ENCODE data around the gene CEP63.

Gene CEP63

DNA sequence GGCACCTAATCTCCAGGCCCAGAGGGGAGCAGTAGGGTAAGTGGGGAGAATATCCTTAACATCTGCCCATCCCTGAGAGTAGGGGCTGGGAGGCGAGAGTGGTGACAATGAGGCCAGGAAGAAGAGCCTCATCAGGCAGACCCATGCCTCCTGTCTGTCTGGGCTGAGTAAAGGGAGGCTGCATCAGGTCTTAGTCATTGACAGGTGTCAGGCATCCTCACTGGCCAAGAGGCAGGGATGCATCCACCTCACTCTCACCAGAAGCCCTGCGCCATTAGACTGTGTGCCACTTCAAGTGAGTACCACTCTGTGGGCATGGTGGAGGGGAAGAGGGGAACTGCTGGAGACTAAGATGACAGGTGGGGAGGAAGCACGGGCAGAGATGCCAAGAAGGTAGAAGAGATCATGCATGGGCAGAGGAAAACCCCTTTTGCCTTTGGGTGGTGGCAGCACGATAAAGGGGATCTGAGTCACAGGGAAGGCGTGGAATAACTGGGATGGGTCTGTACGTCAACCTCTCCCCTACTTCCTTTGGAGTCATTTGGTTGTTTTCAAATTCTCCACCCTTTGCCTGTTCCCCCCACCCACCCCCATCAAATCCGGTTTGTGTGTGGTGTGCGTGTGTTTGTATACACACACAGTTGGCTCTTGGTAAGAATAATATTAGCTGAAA is 14.2 kb upstream of the CEP63 start:
- DNase-seq = no peak

DNA sequence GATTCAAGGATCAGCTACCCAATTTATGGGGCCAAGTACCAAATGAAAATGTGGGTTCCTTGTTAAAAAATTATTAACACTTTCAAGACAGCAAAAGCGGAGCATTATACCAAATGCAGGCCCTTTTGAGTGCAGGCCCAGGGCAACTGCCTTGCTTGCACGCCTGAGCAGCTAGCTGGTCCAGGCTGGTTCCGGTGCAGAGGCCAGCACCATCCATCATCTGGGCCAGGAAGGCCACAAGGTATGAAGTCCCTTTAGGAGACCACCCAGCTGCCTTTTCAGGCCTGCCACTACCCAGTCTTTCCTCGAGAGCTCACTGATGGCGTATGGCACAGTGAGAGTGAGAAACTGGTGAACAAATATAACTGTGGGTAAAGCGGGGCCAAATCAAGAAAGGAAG is 13.0 kb upstream of the CEP63 start:
- no peak for DNase-seq

DNA sequence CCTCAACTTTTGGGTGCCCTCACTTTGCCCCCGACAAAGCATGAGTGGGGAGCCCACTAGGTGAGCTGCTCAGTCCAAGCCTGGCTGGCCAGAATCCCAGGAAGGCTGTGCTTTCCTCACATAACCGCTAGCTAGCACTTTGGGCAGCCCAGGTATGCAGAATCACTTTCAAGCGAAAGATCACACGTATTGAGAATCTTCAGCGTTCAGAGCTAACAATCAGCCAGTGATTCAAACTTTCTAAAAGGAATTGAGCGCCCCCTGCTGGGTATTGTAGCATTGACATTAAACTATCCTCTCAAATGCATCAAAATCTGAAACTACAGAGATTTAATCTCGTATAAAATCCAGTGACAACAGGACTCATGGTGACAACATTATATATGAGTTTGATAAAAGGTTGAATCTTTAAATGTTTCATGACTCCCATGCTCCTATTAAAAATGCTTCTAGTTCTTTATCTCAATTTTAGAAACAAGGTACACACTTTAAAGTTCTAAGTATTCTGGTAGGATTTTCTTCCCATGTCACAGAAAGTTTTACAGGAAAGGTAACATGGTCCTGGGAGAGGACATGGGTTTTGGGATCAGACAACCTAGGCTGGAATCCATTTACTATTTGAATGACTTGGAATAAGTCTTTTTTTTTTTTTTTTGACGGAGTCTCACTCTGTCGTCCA is 11.8 kb upstream of the CEP63 start:
- DNase-seq = peak; percentile 76

DNA sequence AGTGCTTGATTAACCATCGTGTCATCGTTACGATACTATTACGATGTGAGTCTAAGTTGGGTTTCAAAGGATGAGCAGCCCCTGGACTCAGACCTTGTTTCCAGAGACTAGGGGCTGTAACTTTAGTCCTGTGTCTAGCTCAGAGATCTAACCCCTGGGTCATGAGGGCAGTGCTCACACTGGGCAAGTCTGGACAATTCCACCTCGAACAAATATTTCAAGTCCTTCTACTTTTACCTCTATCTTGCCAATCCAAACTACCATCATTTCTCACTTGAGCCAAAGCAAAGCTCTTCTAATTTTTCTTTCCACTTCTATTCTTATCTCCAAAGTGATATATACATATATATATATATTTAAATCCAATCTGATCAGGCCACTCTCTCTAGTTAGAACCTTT is 10.9 kb upstream of the CEP63 start:
- DNase-seq = no peak

DNA sequence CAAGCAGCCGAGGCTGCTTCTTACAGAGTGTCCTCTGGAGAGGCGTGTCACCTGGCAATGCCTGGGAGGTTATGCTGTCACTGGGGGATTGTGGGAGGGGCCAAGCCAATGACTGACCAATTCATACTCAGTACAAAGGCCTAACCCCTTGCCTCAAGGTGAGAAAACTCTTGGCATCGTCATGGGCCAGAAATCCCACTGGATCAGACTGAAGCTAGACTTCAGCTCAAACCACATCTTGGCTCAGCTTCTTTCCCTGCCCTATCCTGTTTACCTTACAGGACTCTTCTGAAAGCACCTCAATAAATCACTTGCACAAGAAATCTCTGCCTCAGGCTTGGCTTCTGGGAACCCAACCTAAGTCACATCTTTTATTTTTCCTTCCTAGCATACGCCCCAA is 9.6 kb upstream of the CEP63 start:
- DNase-seq = no peak

DNA sequence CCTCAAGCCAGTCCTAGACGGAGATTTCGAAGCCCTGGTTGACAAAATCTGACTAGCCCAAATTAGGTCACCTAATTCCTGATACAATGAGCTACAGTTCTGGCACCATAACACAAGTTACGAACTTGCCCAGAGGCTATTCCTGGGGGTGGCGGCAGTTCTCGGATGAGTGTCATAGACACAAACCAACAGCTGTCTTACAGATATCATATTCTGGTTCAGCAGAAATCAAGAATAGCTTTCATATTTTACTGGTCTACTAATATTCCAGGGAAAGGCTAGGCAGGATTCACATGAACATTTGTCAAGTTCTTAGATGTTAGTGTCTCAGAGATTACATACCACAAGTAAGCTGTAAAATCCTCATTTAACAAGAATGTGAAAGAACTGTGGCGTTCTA is 8.9 kb upstream of the CEP63 start:
- no peak for DNase-seq

DNA sequence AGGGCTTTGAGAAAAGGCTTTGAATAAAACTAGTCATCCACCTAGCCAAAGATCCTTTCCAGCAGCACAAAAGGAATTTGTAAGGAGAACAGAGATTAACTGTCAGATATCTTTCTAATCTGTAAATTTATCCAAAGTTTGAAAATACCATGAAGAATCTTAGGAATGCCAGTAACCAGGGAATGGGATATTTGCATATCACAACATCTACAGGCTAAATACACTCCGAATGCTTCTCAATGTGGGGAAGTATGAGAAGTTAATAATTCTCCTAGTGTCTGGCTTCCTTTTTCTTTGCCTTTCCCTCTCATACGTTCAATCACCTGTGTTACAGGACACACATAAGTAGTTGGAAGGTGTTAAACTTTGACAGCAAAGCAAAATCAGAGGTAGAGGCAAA is 7.9 kb upstream of the CEP63 start:
- no peak for DNase-seq

DNA sequence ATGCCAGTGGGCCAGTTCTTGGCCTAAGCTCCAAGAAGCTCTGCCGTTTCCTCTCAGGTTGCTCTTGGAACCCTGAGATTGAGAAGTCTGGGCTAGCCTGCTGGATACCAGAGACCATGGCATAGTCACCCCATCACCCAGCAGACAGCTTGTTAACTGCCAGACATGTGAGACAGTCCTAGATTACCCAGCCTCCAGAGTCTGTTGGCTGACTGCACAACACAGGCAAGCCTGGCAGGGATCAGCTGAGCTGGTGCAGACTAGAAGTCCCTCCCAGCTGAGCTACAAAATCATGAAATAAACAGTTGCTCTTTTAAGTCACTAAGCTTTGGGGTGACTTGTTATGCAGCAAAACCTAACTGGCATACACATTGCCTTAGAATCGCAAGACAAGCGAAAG is 5.3 kb upstream of the CEP63 start:
- DNase-seq = no peak

DNA sequence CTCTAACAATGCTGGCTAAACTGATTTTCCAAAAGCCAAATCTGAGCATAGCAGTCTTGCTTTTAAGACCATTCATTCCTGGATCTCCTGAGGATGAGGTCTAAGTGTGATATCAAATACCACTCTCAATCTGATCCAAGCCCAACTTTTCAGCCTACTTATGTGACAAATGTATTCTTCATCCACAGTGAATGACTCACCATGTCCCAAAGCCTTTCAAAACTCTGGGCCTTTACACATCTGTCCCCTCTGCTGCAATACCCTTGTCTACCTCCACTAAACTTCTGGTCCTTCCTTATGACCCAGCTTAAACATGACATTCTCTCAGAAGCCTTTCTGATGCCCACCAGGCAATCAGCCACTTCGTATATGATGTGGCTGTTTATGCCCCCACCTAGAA is 4.7 kb upstream of the CEP63 start:
- no peak for DNase-seq

DNA sequence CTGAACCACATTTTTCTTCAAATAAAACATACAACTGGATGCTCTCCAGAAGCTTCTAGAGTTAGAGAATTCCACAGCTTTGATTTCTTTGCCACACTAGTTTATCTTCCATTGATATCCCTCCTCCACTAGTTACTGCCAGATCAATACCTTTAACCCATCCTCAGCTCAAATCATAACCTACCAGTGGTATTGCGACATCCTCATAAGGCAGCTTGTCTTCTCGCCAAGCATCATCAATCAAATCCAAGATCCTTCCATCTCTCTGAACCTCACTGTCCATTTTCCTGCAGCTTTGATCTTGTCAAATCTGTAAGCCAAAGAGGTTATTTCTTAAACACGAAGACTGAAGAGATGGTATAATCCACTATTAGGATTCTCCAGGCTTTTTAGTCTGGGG is 3.2 kb upstream of the CEP63 start:
- DNase-seq = no peak

DNA sequence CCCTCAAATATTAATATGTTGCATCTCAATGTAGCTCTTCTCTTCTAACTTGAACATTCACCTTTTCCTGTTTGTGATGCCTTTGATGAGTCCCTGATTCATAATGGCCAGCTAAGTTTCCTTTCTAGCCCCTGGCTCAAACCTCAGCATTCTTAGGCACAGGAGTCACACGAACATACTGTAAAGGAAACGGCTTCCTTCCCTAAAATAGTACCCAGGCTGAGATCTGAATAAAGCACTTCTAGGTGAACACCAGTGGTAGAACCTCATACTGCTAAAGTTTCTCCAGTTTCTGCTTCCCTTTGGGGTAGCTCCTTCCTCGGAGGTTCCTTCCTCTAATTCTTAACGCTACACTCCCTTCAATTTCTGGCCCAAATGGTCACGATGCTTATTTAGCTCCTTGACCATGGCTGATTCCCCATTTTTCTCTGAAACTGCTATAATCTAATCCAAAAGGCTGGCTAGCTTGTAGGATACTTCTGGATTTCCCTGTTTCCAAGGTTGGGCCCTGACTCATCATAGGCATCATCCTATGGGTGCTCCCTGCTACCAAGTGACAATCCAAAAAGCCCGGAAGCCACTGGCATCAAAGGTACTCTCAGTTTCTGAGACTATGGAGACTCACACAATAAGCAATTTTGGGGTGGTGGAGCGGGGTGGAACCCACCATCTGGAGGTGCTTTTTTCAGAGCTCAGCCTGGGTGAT is 2.5 kb upstream of the CEP63 start:
- DNase-seq = no peak

DNA sequence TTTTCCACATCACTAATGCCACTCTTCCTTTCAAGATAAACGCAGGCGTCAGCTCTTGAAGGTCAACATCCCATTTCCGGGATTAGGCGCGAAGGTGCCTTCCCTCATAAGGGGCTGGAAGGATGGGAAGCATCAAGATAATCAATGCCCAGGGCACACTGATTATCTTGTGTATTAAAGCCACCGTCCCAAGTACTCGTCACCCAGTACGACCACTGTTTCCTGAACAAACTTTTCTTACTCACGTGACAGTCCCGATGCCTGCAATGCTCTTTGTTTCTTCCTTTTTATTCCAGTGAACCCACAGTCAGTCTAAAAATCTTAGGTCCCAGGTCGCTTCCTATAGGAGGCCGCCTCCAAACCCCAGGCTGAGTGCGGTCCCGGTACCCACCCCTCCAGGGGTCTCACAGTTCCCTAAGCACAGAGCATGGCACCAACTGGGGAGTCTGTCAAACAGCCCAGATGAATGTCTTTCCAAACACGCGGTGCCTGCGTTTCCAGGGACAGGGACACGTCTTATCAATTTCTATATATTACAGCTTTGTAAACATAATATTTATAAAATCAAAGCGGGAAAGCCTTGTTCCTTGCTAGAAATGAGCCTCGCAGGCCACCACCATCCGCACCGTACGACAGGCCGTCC is 661 bp upstream of the CEP63 start:
- DNase-seq = no peak

DNA sequence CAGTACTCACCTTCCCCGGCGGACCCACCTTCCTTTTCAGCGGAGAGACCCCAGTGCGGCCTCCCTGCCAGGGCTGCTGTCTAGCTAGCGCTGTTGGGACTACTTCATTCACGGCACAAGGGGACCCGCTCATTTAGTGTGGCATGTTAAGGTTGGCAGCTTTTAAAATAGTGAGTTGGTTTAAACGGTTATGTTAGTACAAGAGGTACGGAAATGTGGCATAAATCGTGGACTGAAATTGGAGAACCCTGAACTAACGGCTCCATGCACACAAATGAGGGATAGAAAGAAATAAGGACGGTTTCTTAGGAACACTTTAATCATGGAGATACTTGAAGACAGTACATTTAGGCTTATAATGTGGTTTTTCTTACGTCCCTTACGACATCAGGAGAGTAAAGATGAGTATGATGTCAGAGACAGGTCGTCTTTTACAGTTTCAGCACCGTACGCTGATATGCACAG is 752 bp downstream of the CEP63 start:
- DNase-seq = no peak

DNA sequence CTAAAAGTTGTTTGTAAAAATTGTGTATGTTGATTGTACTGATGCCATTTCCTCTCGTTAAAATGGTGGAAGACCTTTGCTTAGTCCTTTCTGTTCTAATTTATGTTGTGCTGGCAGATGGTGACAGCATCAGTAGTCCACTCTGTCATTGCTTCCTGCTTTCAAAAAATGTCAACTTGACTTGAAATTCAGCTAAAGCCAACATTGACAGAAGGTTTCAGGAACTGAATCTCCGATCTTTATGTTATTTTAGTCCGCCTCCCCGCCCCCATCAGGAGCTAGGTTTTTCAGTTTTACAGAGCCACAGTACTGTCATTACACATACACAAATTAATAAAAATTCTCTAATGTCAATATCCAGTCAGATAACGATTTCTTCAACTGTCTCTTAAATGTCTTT is 1.5 kb downstream of the CEP63 start:
- DNase-seq = no peak

DNA sequence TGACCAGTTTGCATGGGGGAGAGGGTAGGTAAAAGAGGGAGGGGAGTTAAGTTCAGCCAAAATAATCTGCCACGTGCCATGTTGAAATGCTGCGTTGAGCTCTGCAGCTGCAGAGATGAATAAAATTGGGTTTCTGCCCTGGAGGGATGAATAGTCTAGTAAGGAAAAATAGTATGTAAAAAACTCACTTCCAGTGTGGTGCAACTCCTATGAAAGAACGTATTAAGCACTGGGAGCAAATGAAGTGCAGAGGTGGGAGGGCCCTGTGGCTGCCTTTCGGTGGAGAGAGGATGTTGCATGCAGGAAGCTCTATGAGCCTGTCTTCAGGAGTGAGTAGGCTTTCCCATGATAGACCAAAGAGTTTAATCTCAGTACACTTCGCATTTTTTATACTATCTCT is 8.6 kb downstream of the CEP63 start:
- no peak for DNase-seq

DNA sequence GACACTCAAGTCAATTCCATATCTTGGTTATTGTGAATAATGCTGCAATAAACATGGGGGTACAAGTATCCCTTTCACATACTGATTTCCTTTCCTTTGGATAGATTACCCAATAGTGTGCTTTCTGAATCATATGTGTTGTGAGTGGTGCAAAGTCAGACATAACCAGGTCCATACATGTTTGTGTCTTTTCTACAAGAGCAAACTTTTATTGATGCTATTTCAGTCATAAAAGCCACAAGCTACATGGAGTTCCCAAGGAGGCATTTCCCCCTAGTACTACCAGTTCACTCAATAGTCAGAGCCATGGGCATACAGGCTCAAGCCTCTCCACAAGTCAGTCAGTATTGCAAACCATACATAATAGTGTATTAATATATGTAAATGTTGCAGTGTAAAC is 10.1 kb downstream of the CEP63 start:
- no peak for DNase-seq

DNA sequence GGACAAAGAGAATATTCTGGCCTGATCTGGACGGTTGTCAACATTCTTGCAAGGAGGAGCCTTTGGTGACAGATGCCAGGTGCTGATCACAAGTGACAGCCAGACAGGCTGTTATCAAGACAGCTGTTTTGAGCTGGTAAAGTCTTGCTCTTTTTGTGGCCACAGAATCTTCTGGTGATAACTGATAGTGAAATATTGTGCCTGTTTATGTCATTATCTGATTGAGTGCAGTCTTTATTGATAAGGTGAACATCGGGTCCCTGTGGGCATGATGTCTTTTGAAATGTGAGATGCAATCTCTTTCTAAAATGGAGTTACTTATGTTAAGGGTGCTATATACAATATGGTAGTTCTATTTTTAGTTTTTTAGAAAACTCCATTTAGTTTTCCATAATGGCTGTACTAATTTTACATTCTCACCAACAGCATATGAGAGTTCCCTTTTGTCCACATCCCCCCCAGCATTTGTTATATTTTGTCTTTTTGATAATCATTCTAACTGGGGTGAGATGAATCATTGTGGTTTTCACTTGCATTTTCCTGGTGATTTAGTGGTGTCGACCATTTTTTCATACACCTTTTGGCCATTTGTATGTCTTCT is 10.7 kb downstream of the CEP63 start:
- no peak for DNase-seq

DNA sequence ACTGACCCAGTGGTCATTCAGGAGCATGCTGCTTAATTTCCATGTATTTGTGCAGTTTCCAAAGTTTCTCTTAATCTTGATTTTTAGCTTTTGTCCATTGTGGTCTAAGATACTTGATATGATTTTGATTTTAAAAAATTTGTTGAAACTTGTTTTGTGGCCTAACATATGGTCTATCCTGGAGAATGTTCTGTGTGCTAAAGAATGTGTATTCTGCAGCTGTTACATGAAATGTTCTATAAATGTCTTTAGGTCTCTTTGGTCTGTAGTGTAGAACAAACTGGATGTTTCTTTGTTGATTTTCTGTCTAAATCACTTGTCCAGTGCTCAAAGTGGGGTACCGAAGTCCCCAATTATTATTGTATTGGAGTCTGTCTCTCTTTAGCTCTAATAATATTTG is 17.4 kb downstream of the CEP63 start:
- DNase-seq = no peak

DNA sequence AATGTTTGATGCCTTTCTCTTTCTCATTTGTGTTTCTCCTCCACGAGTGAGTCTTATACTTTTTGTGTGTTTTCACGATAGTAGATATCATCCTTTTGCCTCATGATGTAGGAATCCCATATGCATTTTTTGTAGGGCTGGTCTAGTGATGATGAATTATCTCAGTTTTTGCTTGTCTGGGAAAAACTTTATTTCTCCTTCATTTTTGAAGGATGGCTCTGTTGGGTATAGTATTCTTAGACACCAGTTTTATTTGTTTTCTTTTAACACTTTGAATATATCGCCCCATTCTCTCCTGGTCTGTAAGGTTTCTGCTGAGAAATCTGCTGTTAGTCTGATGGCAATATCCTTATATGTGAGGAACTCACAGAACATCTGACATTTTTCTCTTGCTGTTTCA is 18.3 kb downstream of the CEP63 start:
- no peak for DNase-seq

DNA sequence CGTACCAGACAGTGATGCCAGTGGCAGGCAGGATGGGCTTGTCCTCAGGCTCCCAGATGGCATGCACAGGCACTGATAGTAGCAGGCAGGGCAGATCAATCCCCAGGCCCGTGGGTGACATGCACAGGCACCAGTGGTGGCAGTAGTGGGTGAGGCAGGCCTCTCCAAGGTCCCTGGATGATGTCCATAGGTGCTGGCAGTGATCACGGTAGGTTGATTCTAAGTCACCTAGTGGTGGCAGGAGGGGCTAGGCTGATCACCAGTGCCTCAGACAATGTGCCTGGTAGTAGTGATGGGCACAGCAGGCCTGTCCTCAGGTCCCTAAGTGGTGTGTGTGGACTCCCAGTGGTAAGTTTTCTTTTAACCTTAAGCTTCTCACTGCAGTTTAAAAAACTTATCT is 19.6 kb downstream of the CEP63 start:
- DNase-seq = no peak

DNA sequence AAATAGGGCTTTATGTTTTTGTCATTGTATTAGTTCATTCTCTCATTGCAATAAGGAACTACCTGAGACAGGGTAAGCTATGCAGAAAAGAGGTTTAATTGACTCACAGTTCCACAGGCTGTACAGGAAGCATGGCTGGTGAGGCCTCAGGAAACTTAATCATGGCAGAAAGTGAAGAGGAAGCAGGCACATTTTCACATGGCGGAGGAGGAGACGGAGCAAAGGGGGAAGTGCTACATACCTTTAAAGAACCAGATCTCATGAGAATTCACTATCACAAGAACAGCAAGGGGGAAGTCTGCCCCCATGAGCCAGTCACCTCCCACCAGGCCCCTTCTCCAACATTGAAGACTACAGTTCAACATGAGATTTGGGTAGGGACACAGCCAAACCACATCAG is 25.6 kb downstream of the CEP63 start:
- DNase-seq = no peak

DNA sequence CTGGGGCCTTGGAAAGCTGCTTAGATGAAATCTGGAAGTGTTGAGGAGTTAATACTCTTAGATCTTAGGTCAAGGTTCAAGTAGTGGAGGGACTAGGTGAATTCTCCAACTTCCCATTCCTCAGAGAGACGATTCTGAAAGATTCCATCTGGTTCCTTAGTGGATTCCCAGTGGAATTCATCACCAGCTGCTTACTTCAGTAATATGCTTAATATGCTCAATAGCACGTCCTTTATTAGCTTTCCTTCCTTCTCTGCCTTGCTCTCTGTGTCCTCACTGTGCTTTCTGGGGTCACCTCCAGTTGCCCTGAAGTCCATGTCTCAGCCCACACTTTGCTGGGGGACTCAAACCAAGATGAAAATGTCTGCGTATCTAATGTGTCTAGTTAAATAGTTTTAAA is 31.0 kb downstream of the CEP63 start:
- no peak for DNase-seq

DNA sequence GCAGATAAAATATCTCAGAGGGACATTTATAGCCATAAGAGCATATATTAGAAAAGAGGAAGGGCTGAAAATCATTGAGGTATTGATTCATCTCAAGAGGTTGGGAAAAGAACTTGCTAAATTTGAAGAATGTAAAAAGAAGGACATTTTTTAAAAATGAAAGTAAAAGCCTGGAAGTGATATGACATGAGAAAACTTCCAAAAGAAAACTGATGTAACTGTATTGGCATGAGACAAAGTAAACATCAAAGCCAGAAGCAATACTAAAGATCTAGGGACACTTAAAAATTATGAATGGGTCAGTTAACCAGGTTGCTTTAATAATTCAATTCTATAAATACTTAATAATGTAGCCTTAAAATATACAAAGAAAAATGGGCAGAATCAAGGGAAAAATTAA is 31.9 kb downstream of the CEP63 start:
- no peak for DNase-seq

DNA sequence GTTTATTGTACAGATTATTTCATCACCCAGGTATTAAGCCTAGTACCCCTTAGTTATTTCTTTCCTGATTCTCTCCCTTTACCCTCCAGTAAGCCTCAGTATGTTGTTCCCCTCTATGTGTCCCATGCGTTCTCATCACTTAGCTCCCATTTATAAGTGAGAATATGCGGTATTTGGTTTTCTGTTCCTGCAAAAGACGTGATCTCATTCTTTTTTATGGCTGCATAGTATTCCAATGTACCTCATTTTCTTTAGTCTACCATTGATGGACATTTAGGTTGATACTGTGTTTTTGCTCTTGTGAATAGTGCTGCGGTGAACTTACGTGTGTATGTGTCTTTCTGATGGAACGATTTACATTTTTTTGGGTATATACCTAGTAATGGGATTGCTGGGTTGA is 36.7 kb downstream of the CEP63 start:
- DNase-seq = no peak
